ENCODE data around the gene CYP26A1.
"Not testable (repeated sequence)": the region's sequence is repeated elsewhere in the genome, so short reads cannot be mapped to it uniquely, and the experiment has no call there.

The CYP26A1 gene

DNA sequence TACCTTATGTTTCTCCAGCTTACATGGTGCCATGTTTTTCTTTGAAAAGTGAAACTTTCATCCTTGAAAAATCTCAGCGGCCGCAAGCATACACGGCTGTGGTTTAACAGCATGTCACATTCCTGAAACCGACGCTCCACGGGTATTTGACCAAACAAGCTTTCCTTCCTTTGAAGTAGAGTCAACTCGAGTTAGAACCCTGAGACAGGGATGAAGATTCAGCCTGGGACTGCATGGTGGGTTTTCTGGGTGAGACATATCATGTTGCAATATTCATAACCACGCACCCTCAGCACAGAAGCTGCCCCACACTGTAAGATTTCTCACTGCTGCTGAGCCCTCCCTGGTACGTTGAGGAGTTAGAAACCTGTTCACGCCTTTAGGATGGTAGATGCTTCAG lies 8.1 kb downstream of the CYP26A1 start:
- no peak for DNase-seq

GRCh38 chr10:93083743-93084539 lies 10.2 kb downstream of the CYP26A1 start:
- DNase-seq, result no peak

DNA sequence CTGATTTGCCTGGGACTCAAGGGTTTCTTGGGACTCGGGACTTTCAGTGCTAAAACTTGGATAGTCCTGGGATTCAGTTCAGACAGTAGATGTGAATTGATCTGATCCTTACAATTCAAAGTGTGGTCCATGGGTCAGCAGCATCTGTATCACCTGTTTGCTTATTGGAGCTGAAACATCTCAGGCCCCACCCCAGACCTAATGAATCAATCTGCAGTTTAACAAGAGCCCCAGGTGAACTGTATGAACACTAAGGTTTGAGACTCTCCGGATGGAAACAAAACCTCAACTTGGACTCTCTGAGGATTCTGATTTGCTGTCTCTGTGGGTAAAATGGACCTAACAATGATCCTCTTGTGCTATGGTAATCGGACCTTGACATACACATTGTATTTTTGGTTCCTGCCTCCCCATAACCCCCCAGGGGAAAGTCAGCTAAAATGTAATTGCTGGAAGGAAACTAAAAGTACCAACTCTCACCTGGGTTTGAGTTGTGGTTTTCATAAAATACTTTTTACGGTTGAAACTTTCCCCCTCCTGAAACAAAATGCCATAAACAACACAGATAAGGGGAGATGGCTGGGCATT lies 11.7 kb downstream of the CYP26A1 start:
- DNase-seq, result no peak

GRCh38 chr10:93086289-93086688 lies 12.6 kb downstream of the CYP26A1 start:
- DNase-seq, result no peak

GRCh38 chr10:93087846-93088245 lies 14.2 kb downstream of the CYP26A1 start:
- DNase-seq, result no peak

DNA sequence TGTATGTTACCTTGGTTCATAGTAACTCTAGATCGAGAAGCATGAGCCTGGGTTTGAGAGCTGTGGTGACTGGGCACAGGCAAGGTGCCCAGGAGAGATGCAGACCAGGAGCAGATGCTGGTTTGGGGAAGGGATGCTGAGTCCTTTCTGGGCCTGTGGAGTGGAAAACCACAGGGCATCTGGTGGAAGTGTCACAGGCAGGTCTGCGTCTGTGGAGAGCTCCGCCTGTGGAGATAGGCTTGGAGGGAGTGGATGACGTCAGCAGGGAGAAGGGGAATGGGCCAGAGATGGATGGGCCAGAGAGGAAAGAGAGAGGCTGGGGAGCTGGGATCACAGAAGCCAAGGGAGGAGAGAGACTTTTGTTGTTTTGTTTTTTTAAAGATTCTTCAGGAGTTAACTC lies 14.8 kb downstream of the CYP26A1 start:
- DNase-seq, result no peak

- no peak for DNase-seq
Measured at GRCh38 chr10:93090619-93091018, 16.9 kb downstream of the CYP26A1 start.

DNA sequence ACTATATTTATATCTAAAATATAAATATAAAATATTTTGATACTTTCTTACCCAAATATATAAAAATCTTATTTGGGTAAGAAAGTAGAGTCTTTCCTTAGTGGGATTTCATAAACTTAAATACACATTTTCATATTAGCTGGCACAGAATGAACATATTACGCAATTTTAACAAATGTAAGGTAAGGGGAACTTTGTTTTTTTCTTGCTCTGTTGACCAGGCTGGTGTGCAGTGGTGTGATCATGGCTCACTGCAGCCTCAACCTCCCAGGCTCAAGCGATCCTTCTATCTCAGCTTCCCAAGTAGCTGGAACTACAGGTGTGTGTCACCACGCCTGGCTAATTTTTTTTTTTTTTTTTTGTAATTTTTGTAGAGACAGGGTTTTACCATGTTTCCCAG lies 18.3 kb downstream of the CYP26A1 start:
- DNase-seq, result no peak

DNA sequence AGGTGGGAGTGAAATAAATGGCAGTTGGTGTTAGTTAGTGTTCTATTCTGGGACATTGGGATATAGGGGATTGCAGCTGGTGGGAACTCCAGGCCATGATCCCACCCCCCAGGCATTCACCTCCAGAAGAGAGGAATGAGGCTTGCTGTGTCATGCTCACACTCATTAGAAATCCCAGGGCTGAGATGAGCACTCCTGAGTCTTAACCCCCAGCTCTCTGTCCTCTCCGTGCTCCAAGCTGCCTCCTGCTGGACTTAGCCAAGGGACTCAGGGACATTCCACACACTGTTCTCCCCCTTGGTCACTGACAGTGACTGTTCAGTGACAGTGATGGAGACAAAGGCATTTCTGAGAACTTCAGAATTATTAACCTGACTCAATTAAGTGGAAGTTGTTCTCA lies 21.5 kb downstream of the CYP26A1 start:
- DNase-seq, result no peak

GRCh38 chr10:93096901-93097300 lies 23.2 kb downstream of the CYP26A1 start:
- DNase-seq, result no peak

GRCh38 chr10:93097386-93097785 lies 23.7 kb downstream of the CYP26A1 start:
- no peak for DNase-seq

DNA sequence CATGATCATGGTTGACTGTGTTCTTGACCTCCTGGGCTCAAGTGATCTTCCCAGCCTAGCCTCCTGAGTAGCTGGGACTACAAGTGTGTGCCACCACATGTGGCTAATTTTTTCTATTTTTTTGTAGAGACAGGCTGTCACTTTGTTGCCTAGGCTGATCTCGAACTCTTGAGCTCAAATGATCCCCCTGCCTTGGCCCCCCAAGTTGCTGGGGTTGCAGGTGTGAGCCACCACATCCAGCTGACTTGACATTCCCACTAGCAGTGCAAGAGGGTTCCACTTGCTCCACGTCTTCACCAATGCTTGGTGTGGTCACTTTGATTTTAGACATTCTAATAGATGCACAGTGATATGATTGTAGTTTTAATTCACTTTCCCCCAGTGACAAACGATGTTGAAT lies 25.1 kb downstream of the CYP26A1 start:
- no peak for DNase-seq

GRCh38 chr10:93099670-93100069 lies 26.0 kb downstream of the CYP26A1 start:
- peak in 1 of 2 experiments; percentile 2 for DNase-seq

GRCh38 chr10:93101148-93101547 lies 27.5 kb downstream of the CYP26A1 start:
- not testable (repeated sequence) for DNase-seq

- no peak for DNase-seq
Measured at GRCh38 chr10:93103953-93104352, 30.3 kb downstream of the CYP26A1 start.

- peak in 1 of 2 experiments; percentile 3 for DNase-seq
Measured at GRCh38 chr10:93106631-93107072, 33.0 kb downstream of the CYP26A1 start.

- no peak for DNase-seq
Measured at GRCh38 chr10:93110472-93111146, 36.9 kb downstream of the CYP26A1 start.

GRCh38 chr10:93113042-93113441 lies 39.3 kb downstream of the CYP26A1 start:
- DNase-seq, result no peak

DNA sequence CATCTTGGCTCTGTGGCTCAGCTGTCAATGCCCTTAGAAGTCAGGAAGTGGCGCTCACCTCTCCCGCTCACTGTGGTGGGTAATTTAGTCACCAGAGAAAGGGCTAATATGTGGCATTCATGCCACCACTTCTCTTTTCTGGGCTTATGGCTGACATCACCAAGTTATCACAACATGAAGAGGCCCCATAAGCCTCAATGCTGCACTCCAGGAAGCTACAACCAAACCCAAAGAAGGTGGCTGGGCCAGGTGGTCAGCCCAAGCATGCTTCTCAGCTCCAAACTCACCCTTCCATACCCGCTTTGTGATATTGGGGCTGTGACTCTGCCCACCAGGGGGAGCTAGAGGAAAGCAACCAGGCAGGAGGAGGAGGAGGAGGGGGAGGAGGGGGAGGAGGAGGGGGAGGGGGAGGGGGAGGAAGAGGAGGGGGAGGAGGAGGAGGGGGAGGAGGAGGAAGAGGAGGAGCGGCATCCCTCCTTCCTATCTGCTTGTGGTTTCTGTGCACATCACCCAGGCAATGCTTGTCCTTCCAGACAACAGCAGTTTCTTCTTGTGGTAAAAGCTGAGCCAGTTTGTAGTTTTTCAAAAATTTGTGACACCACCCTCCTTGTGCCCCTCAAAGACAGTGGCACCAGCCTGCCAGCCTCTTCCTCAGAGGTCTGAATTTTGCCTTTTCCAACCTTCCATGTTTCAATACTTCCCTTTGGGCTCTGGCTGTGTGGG lies 42.1 kb downstream of the CYP26A1 start:
- DNase-seq, result peak; percentile 1 to 68

- no peak for DNase-seq
Measured at GRCh38 chr10:93121311-93121710, 47.6 kb downstream of the CYP26A1 start.

DNA sequence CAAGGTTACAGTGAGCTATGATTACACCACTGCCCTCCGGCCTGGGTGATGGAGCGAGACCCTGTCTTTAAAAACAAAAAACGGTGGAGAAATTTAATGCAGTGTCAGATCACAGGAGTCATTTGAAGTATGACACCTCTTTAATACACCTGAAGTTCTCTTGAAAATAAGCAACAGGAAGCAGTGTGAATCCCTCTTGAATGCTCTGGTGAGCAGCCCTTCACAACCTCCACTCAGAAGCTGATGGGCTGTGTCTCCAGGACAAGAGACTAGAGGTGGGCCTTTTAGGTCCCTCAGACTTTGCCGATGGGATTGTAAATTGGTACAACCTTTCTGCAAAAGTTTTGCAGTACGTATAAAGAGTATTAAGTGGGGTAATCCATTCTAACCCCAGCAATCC lies 50.1 kb downstream of the CYP26A1 start:
- DNase-seq, result no peak

DNA sequence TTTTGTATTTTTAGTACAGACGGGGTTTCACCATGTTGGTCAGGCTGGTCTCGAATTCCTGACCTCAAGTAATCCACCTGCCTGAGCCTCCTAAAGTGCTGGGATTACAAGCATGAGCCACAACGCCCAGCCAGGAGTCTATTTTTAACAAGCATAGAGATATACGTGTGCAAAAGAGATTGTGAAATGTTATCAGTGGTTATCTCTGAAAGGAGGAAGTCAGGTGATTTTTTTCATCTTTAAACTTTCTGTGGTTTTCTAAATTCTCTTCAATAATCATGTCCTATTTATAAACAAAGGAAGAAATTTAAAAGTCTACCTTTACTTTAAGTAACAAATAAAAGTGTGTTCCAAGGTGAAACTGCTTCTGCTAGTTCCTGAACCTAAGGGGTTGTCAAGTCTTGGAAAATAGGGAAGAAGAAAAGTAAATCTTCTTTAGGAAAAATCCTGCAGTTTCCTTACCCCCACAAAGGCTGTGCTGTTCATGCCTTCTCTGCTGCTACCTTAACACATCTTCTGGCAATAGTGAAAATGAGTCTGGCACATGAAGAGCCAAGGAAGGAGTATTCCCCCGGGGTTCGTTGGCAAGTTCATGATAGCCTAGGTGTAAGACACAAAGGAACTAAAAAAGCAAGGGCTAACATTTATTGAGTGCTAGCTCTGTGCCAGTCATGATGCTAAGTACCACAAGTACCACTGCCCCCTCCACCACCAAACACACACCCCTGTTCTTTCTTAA lies 51.1 kb downstream of the CYP26A1 start:
- DNase-seq, result no peak

GRCh38 chr10:93125966-93126365 lies 52.3 kb downstream of the CYP26A1 start:
- no peak for DNase-seq

Data from NCI-H526 (cell line).